ENCODE results near the gene B3GNT2.

DNA sequence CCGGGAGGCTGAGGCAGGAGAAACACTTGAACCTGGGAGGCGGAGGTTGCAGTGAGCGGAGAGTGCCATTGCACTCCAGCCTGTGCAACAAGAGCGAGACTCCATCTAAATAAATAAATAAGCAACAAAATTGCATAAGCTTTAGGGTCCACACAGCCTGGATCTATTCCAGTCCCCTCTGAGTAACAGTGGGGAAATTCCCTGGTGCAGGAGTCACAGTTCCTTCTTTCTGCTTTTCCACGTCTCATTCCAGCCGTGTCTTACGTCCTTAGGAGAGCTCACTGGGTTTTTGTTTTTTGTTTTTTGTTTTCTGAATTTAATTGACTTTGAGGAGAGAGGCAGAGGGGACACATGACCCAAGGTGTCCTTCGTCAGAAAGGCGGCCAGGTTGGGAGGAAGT, 44.6 kb downstream of the B3GNT2 start:
- TF ChIP-seq, protein P1, sequence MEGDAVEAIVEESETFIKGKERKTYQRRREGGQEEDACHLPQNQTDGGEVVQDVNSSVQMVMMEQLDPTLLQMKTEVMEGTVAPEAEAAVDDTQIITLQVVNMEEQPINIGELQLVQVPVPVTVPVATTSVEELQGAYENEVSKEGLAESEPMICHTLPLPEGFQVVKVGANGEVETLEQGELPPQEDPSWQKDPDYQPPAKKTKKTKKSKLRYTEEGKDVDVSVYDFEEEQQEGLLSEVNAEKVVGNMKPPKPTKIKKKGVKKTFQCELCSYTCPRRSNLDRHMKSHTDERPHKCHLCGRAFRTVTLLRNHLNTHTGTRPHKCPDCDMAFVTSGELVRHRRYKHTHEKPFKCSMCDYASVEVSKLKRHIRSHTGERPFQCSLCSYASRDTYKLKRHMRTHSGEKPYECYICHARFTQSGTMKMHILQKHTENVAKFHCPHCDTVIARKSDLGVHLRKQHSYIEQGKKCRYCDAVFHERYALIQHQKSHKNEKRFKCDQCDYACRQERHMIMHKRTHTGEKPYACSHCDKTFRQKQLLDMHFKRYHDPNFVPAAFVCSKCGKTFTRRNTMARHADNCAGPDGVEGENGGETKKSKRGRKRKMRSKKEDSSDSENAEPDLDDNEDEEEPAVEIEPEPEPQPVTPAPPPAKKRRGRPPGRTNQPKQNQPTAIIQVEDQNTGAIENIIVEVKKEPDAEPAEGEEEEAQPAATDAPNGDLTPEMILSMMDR (IDR thresholded peaks at IDR 0.05), result no peak
- TF ChIP-seq POLR2A (IDR thresholded peaks at IDR 0.05) (no peak), EP300 (IDR thresholded peaks at IDR 0.05) (no peak), POLR2AphosphoS5 (IDR thresholded peaks at IDR 0.05) (no peak)
